Measurements from ENCODE around the gene DNASE1. TPM values are rescaled to one million over a fixed set of nuclear protein-coding genes. Genes with fewer than 3 reads are reported as not detected.

Gene DNASE1
- total and polyA plus RNA-seq, 9 of the 15 experiments (the other 6 are each of a cell fraction or from before 2014, with no cell fraction given), result 0.53 to 10.1 (median 5.9) TPM

DNA sequence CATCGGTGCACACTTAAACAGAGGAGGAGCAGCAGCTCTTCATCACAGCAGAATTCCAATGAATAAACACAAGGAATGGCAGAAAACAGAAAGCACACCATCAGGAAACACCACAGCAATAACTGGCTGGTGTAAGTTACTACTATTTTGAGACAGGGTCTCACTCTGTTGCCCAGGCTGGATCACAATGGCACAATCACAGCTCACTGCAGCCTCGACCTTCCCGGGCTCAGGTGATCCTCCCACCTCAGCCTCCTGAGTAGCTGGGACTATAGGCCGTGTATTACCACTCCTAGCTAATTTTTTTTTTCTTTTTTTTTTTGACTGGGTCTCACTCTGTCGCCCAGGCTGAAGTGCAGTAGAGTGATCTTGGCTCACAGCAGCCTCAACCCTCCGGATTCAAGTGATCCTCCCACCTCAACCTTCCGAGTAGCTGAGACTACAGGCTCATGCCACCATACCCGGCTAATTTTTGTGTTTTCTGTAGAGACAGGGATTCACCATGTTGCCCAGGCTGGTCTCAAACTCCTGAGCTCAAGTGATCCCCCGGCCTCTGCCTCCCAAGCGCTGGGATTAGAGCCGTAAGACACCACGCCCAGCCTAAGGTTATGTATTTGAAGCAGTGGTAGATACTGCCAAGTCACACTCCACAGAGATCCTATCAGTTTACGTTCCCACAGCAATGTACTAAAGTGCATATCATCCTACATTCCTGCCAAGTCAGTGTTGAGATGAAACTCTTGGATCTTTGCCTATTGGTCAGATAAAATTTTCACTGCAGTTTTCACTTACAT lies 42.1 kb downstream of the DNASE1 start (continued):
- TF ChIP-seq PATZ1 (CRISPR knock-in tag; IDR thresholded peaks at IDR 0.05; ENCODE audit: borderline replicate concordance), result no peak
- TF ChIP-seq NBN (IDR thresholded peaks at IDR 0.05; ENCODE audit: low read depth), result peak; percentile 50; the same call in 1 of the 2 replicates
- TF ChIP-seq ZNF780A (CRISPR knock-in tag; IDR thresholded peaks at IDR 0.05), result no peak
- TF ChIP-seq EP400 (IDR thresholded peaks at IDR 0.05), result peak; percentile 49
- TF ChIP-seq STAT6 (CRISPR knock-in tag; IDR thresholded peaks at IDR 0.05), result no peak
- TF ChIP-seq ZNF609 (CRISPR knock-in tag; IDR thresholded peaks at IDR 0.05; ENCODE audit: borderline replicate concordance), result no peak
- no peak for TF ChIP-seq SMAD2 (IDR thresholded peaks at IDR 0.05; ENCODE audit: low read depth, low read length)
- no peak for TF ChIP-seq BCOR (IDR thresholded peaks at IDR 0.05)
- 0 out of 4 replicates have a peak, but pooled peaks of 1 of the 2 experiments have one; percentile 44 for TF ChIP-seq FOXK2 (conservative IDR thresholded peaks at IDR 0.05 in 1 of 2, IDR thresholded peaks at IDR 0.05 in 1 of 2; ENCODE audit: low read depth in 2 of 2)
- TF ChIP-seq TAF9B (IDR thresholded peaks at IDR 0.05; ENCODE audit: partially characterized antibody), result no peak
- TF ChIP-seq HNRNPLL (IDR thresholded peaks at IDR 0.05; ENCODE audit: low read depth, low read length, poor library complexity, severe bottlenecking), result no peak
- TF ChIP-seq, protein P1, sequence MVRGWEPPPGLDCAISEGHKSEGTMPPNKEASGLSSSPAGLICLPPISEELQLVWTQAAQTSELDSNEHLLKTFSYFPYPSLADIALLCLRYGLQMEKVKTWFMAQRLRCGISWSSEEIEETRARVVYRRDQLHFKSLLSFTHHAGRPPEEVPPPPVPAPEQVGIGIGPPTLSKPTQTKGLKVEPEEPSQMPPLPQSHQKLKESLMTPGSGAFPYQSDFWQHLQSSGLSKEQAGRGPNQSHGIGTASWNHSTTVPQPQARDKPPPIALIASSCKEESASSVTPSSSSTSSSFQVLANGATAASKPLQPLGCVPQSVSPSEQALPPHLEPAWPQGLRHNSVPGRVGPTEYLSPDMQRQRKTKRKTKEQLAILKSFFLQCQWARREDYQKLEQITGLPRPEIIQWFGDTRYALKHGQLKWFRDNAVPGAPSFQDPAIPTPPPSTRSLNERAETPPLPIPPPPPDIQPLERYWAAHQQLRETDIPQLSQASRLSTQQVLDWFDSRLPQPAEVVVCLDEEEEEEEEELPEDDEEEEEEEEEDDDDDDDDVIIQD (CRISPR knock-in tag; IDR thresholded peaks at IDR 0.05), result no peak
- TF ChIP-seq SP1 (CRISPR knock-in tag; IDR thresholded peaks at IDR 0.05), result no peak
- no peak for TF ChIP-seq POLR2AphosphoS2 (IDR thresholded peaks at IDR 0.05; ENCODE audit: low read length)
- no peak for TF ChIP-seq RBM34 (IDR thresholded peaks at IDR 0.05; ENCODE audit: borderline replicate concordance, insufficient read depth, low read length)
